A673 (cell line): Measurements from ENCODE around the gene AP1S3.

Experiments
- EZH2 ChIP-seq: fragments of 200-600 bp; sonication (generic); IDR thresholded peaks from 2 replicates; pipeline ENCODE4 v1.6.1; 2017; ENCODE audit warnings: borderline replicate concordance, low read depth, mild to moderate bottlenecking, mixed read lengths, antibody characterized with exemption, low read length; ENCODE audit not compliant: poor library complexity, severe bottlenecking
- TF ChIP-seq, protein P1 (sequence below): fragments of 300-800, 200-600 bp; sonication (generic); conservative IDR thresholded peaks from 2 replicates; pipeline ENCODE4 v1.5.1; 2017; ENCODE audit warnings: low read depth, mild to moderate bottlenecking, antibody characterized with exemption, low read length, moderate library complexity, mixed read lengths

DNA sequence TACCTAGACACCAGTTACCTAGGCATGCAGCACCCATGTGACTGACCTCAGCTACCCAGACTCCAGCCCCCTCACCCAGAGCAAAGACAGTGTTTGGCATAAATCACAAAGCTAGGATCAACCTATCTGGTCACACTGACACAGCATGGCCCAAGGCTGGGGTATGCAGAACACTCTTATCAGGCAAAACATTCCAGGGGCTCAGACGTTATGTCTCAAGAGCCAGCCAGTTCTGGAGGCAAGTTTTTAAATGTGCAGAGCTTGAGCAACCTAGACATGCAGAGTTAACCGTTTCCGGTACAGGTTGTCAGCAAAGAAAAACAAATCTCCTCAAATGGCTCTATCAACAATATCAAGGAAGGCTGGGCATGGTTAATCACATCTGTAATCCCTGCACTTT, 92.8 kb downstream of the AP1S3 start:
- TF ChIP-seq EZH2 = no peak
- TF ChIP-seq, protein P1, sequence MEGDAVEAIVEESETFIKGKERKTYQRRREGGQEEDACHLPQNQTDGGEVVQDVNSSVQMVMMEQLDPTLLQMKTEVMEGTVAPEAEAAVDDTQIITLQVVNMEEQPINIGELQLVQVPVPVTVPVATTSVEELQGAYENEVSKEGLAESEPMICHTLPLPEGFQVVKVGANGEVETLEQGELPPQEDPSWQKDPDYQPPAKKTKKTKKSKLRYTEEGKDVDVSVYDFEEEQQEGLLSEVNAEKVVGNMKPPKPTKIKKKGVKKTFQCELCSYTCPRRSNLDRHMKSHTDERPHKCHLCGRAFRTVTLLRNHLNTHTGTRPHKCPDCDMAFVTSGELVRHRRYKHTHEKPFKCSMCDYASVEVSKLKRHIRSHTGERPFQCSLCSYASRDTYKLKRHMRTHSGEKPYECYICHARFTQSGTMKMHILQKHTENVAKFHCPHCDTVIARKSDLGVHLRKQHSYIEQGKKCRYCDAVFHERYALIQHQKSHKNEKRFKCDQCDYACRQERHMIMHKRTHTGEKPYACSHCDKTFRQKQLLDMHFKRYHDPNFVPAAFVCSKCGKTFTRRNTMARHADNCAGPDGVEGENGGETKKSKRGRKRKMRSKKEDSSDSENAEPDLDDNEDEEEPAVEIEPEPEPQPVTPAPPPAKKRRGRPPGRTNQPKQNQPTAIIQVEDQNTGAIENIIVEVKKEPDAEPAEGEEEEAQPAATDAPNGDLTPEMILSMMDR = no peak
